ENCODE measurements around the gene EXOC3L4. TPM values are rescaled to one million over a fixed set of nuclear protein-coding genes. Genes with fewer than 3 reads are reported as not detected.

Gene EXOC3L4
- total and polyA plus RNA-seq, 2 of the 8 experiments (the other 6 are each of a cell fraction or from before 2014, with no cell fraction given): 0.45 to 0.57 TPM

GRCh38 chr14:103138301-103139131 lies 44.0 kb downstream of the EXOC3L4 start (continued):
- TF ChIP-seq GTF2F1 (IDR thresholded peaks at IDR 0.05; ENCODE audit: borderline replicate concordance, low read depth, low read length) (no peak), CBX5 (IDR thresholded peaks at IDR 0.05; ENCODE audit: low read depth, low read length) (no peak), SRF (IDR thresholded peaks at IDR 0.05; ENCODE audit: low read depth, low read length) (no peak), CBX8 (IDR thresholded peaks at IDR 0.05; ENCODE audit: borderline replicate concordance, low read depth, low read length) (no peak), JUND (IDR thresholded peaks at IDR 0.05; ENCODE audit: low read length) (no peak), CREB1 (IDR thresholded peaks at IDR 0.05) (no peak), KDM4A (IDR thresholded peaks at IDR 0.05; ENCODE audit: low read depth, low read length, severe bottlenecking) (peak; percentile 57), JUN (IDR thresholded peaks at IDR 0.05; ENCODE audit: low read depth, low read length) (no peak), PHF8 (conservative IDR thresholded peaks at IDR 0.05; ENCODE audit: low read depth, low read length) (0 out of 2 replicates have a peak, but pooled peaks have one; percentile 32), KDM1A (IDR thresholded peaks at IDR 0.05; ENCODE audit: borderline replicate concordance, low read length) (0 out of 2 replicates have a peak, but pooled peaks have one; percentile 25), YY1 (IDR thresholded peaks at IDR 0.05; ENCODE audit: low read depth, low read length) (no peak), MAFK (IDR thresholded peaks at IDR 0.05; ENCODE audit: low read depth, low read length) (no peak), TCF12 (IDR thresholded peaks at IDR 0.05; ENCODE audit: low read depth, low read length) (no peak), RAD21 (IDR thresholded peaks at IDR 0.05 in 1 of 2, conservative IDR thresholded peaks at IDR 0.05 in 1 of 2; ENCODE audit: low read depth in 2 of 2, low read length in 2 of 2) (no peak), TAF1 (IDR thresholded peaks at IDR 0.05; ENCODE audit: low read depth, low read length) (no peak), POLR2AphosphoS5 (IDR thresholded peaks at IDR 0.05; ENCODE audit: low read depth, low read length) (no peak), SP1 (IDR thresholded peaks at IDR 0.05; ENCODE audit: low read depth, low read length) (no peak)

Data from H1 (cell line).